WTC11 (cell line): ENCODE results near the gene TSHZ3. TPM values are rescaled to one million over a fixed set of nuclear protein-coding genes. Genes with fewer than 3 reads are reported as not detected.

ENCODE experiments used
- FOXK1 ChIP-seq: sonication (generic); formaldehyde crosslinking; IDR thresholded peaks from 2 replicates; pipeline ENCODE4 v1.8.0; 2022; ENCODE audit warnings: mild to moderate bottlenecking, moderate library complexity, missing genetic modification reagents
- GABPB1 ChIP-seq: sonication (generic); formaldehyde crosslinking; IDR thresholded peaks from 2 replicates; pipeline ENCODE4 v1.8.1; 2023; ENCODE audit warnings: mild to moderate bottlenecking, missing genetic modification reagents
- NFE2L1 ChIP-seq: sonication (generic); formaldehyde crosslinking; IDR thresholded peaks from 2 replicates; pipeline ENCODE4 v1.8.1; 2023; ENCODE audit warnings: missing genetic modification reagents
- NR2C2 ChIP-seq: sonication (generic); formaldehyde crosslinking; IDR thresholded peaks from 2 replicates; pipeline ENCODE4 v1.8.0; 2022; ENCODE audit warnings: mild to moderate bottlenecking, missing genetic modification reagents
- ZBTB21 ChIP-seq: sonication (generic); formaldehyde crosslinking; IDR thresholded peaks from 2 replicates; pipeline ENCODE4 v1.8.1; 2023; ENCODE audit warnings: mild to moderate bottlenecking, missing genetic modification reagents, borderline replicate concordance
- ZNF671 ChIP-seq: fragments of 250-450 bp; sonication (Bioruptor Pico); IDR thresholded peaks from 2 replicates; pipeline ENCODE4 v1.8.0; 2021; ENCODE audit warnings: mild to moderate bottlenecking
- total RNA-seq: library from RNA; stranded (reverse); gene quantifications from 3 replicates; pipeline ENCODE4 v1.2.3, GENCODE V29; 2021
- TF ChIP-seq, protein P1 (sequence below): sonication (generic); formaldehyde crosslinking; IDR thresholded peaks from 2 replicates; pipeline ENCODE4 v1.8.1; 2023; ENCODE audit warnings: mild to moderate bottlenecking, missing genetic modification reagents
- TF ChIP-seq, protein P2 (sequence below): fragments of 250-450 bp; sonication (Bioruptor Pico); IDR thresholded peaks from 2 replicates; pipeline ENCODE4 v2.1.2; 2022; ENCODE audit warnings: mild to moderate bottlenecking, moderate library complexity
- TF ChIP-seq, protein P3 (sequence below): fragments of 250-450 bp; sonication (Bioruptor Pico); IDR thresholded peaks from 2 replicates; pipeline ENCODE4 v1.9.0; 2021; ENCODE audit warnings: moderate library complexity, mild to moderate bottlenecking, inconsistent platforms, borderline replicate concordance

TSHZ3 gene
- total RNA-seq, 1 experiment from 2014 or later: 21.4 TPM

DNA sequence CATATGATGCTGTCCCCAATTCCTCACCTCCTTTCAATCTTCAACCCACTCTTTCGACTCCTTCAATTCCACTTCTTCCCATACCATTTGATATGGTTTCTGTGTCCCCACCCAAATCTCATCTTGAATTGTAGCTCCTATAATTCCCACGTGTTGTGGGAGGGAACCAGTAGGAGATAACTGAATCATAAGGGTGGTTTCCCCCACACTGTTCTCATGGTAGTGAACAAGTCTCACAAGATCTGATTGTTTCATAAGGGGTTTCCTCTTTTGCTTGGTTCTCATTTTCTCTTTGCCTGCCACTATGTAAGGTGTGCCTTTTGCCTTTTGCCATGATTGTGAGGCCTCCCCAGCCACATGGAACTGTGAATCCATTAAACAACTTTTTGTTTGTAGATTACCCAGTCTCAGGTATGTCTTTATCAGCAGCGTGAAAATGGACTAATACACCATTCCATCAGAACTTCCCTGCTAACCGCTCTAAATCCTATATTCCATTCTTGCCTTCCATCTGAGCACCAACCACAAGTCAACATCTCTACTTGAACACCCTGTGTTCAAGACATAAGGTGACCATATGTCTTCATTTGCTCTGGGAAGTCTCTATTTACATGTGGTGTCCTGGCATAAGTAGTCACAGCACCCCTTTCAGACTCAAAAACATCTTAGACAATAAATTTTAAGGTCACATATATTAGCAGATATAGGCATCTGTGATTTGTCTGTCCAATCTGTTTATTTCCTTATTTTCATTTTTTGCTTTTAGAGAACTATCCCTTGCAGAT lies 122.9 kb downstream of the TSHZ3 start (continued):
- TF ChIP-seq, protein P1, sequence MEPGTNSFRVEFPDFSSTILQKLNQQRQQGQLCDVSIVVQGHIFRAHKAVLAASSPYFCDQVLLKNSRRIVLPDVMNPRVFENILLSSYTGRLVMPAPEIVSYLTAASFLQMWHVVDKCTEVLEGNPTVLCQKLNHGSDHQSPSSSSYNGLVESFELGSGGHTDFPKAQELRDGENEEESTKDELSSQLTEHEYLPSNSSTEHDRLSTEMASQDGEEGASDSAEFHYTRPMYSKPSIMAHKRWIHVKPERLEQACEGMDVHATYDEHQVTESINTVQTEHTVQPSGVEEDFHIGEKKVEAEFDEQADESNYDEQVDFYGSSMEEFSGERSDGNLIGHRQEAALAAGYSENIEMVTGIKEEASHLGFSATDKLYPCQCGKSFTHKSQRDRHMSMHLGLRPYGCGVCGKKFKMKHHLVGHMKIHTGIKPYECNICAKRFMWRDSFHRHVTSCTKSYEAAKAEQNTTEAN: no peak
- no peak for TF ChIP-seq FOXK1
- no peak for TF ChIP-seq NFE2L1
- TF ChIP-seq ZBTB21: no peak
- TF ChIP-seq NR2C2 (CRISPR knock-in tag): no peak
- no peak for TF ChIP-seq GABPB1
- TF ChIP-seq, protein P2, sequence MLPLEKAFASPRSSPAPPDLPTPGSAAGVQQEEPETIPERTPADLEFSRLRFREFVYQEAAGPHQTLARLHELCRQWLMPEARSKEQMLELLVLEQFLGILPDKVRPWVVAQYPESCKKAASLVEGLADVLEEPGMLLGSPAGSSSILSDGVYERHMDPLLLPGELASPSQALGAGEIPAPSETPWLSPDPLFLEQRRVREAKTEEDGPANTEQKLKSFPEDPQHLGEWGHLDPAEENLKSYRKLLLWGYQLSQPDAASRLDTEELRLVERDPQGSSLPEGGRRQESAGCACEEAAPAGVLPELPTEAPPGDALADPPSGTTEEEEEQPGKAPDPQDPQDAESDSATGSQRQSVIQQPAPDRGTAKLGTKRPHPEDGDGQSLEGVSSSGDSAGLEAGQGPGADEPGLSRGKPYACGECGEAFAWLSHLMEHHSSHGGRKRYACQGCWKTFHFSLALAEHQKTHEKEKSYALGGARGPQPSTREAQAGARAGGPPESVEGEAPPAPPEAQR (CRISPR knock-in tag): no peak
- TF ChIP-seq, protein P3, sequence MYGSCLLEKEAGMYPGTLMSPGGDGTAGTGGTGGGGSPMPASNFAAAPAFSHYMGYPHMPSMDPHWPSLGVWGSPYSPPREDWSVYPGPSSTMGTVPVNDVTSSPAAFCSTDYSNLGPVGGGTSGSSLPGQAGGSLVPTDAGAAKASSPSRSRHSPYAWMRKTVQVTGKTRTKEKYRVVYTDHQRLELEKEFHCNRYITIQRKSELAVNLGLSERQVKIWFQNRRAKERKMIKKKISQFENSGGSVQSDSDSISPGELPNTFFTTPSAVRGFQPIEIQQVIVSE (CRISPR knock-in tag): no peak
- TF ChIP-seq ZNF671 (CRISPR knock-in tag): no peak
- TF ChIP-seq, all 79 proteins: peak for 0
